Ovary (tissue), 9 donors: ENCODE measurements around the gene SLX4. TPM values are rescaled to one million over a fixed set of nuclear protein-coding genes. Genes with fewer than 3 reads are reported as not detected.

Source experiments
- DNase-seq, 5 donors: peaks; one replicate each; pipeline ENCODE4 v3.0.0-alpha.2; 2019 to 2020
- H3K27ac ChIP-seq, 2 donors: fragments of 200-600 bp; one replicate each; pipeline versions ENCODE4 v1.5.1 to v1.8.0; 2019 to 2022
- H3K27me3 ChIP-seq: fragments of 200-600 bp; one replicate; pipeline ENCODE4 v1.8.0; 2022
- H3K36me3 ChIP-seq: fragments of 200-600 bp; sonication (generic); one replicate; pipeline ENCODE4 v1.5.1; 2019
- H3K4me1 ChIP-seq: one replicate; pipeline ENCODE4 v1.8.1; 2013; ENCODE audit warnings: mild to moderate bottlenecking, moderate library complexity; ENCODE audit not compliant: insufficient read depth
- H3K4me3 ChIP-seq: fragments of 200-600 bp; sonication (generic); one replicate; pipeline ENCODE4 v1.5.1; 2017
- H3K9me3 ChIP-seq, 2 donors: fragments of 200-600 bp in 1 of 2; sonication (generic) in 1 of 2; one replicate each; pipeline versions ENCODE4 v1.5.1 to v1.8.1; 2013 to 2019; ENCODE audit warnings: mild to moderate bottlenecking in 1 of 2, moderate library complexity in 1 of 2
- EP300 ChIP-seq: sonication (generic); formaldehyde crosslinking; IDR thresholded peaks from one replicate; pipeline ENCODE4 v1.6.1; 2017; ENCODE audit warnings: antibody characterized with exemption
- POLR2A ChIP-seq: fragments of 450-650 bp; IDR thresholded peaks from one replicate; pipeline ENCODE4 v1.6.1; 2017; ENCODE audit warnings: antibody characterized with exemption, mild to moderate bottlenecking, moderate library complexity
- WGBS, 3 donors: extraction: QIAGEN DNeasy Blood & Tissue Kit in 1 of 3; methylation state at CpG; one replicate each; pipeline versions ENCODE4 v1.1.5 to v1.1.7; 2013 to 2017; 5-methylcytosine and 5-hydroxymethylcytosine counted together
- intact Hi-C, 4 donors: fragments of 100-400 bp; cut with DNase I; formaldehyde crosslinking; loops; one replicate each; pipeline versions ENCODE4 v1.11.0 to v1.15.1; 2022 to 2023
- polyA plus RNA-seq, 2 donors: library from polyadenylated mRNA; stranded (reverse); fragments of 200-250 nt in 1 of 2; fragments of 350-450 nt in 1 of 2; fragmentation: Illumina TruSeq in 1 of 2; extraction: RNeasy Lipid Tissue Mini Kit (QIAGEN cat#74804) in 1 of 2; gene quantifications; one replicate each; pipeline ENCODE4 v1.2.3, GENCODE V29; 2013 to 2014
- total RNA-seq, 7 donors: library from RNA; depleted of rRNA in 2 of 7; stranded (reverse); fragments of >200 nt in 2 of 7; fragmentation: NEBNext Ultra II Directional in 3 of 7; extraction: Animal tissue kit (Norgen Biotek cat#: 25700) in 3 of 7; gene quantifications; one replicate each; pipeline versions ENCODE4 v1.1.0 to v1.2.4, GENCODE V29; 2016 to 2023
- TF ChIP-seq, protein P1 (sequence below), 3 donors: fragments of 450-650 bp in 2 of 3; fragments of 200-600 bp in 1 of 3; IDR thresholded peaks; one replicate each; pipeline versions ENCODE4 v1.5.1 to v1.8.0; 2016 to 2022; ENCODE audit warnings: antibody characterized with exemption in 3 of 3, mild to moderate bottlenecking in 1 of 3
- donor health status: DM: no; HTN: no; CAD: no; lungs with moderate emphysema.
- donor health status: DM: no; HTN: no; CAD: no.
- donor health status: Bipolar disorder and iron deficiency.
- donor health status: DM: yes; HTN: yes; CAD: no.
- donor health status: DM: no; HTN: no; CAD: no.
- donor health status: DM: yes; HTN: yes; CAD: no.

The SLX4 gene
- total and polyA plus RNA-seq, 9 donors, result 1.7 to 4.9 (median 3.2) TPM

- no peak for DNase-seq
- Histone ChIP-seq H3K27ac (no peak overlapping the region), H3K4me3 (no peak overlapping the region), H3K36me3 (no peaks in the 10 kb centered on the region), H3K27me3 (no peaks in the 10 kb centered on the region), H3K4me1 (no peaks in the 10 kb centered on the region), H3K9me3 (no peaks in the 10 kb centered on the region)
- intact Hi-C loops, result no loop called here
- WGBS, 3 donors, result 93 to 96% (median 93%) methylated on average over 7 of the region's 7 CpGs
- TF ChIP-seq, protein P1, sequence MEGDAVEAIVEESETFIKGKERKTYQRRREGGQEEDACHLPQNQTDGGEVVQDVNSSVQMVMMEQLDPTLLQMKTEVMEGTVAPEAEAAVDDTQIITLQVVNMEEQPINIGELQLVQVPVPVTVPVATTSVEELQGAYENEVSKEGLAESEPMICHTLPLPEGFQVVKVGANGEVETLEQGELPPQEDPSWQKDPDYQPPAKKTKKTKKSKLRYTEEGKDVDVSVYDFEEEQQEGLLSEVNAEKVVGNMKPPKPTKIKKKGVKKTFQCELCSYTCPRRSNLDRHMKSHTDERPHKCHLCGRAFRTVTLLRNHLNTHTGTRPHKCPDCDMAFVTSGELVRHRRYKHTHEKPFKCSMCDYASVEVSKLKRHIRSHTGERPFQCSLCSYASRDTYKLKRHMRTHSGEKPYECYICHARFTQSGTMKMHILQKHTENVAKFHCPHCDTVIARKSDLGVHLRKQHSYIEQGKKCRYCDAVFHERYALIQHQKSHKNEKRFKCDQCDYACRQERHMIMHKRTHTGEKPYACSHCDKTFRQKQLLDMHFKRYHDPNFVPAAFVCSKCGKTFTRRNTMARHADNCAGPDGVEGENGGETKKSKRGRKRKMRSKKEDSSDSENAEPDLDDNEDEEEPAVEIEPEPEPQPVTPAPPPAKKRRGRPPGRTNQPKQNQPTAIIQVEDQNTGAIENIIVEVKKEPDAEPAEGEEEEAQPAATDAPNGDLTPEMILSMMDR (IDR thresholded peaks at IDR 0.05), result no peak
- TF ChIP-seq POLR2A (no peak), EP300 (no peak)
Observed at GRCh38 chr16:3579776-3580175, 31.6 kb downstream of the SLX4 start.

- intact Hi-C loops, result no loop called here
- no peaks in the 10 kb centered on the region for H3K36me3 ChIP-seq
- H3K27ac ChIP-seq, result no peak overlapping the region
- H3K27me3 ChIP-seq, result no peaks in the 10 kb centered on the region
- H3K4me3 ChIP-seq, result no peak overlapping the region
- WGBS, 3 donors, result 31 to 39% (median 36%) methylated on average over 13 to 20 of the region's 20 CpGs
- TF ChIP-seq EP300, result no peak
- TF ChIP-seq, protein P1 (IDR thresholded peaks at IDR 0.05), result no peak
- TF ChIP-seq POLR2A, result no peak
- no peaks in the 10 kb centered on the region for H3K9me3 ChIP-seq
- DNase-seq, result no peak
- no peaks in the 10 kb centered on the region for H3K4me1 ChIP-seq
Observed at GRCh38 chr16:3578610-3579551, 32.5 kb downstream of the SLX4 start.

DNA sequence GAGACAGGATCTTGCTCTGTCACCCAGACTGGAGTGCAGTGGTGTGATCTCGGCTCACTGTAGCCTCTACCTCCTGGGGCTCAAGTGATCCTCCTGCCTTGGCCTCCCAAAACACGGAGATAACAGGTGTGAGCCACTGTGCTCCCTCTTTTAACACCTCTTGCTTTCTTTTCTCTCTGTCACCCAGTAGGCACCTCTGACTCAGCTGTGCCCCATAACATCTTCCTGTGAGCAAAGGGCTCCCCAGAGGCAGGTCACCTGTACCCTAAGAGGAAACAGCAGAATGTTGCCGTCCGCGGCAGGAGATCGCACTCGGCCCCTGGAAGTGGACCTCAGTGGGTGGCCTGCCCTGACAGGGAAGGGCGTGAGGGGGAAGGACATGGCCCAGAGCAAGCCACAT lies 33.3 kb downstream of the SLX4 start:
- Histone ChIP-seq H3K27ac (no peak overlapping the region), H3K27me3 (no peaks in the 10 kb centered on the region), H3K4me3 (no peak overlapping the region), H3K4me1 (no peaks in the 10 kb centered on the region), H3K9me3 (no peaks in the 10 kb centered on the region), H3K36me3 (no peaks in the 10 kb centered on the region)
- intact Hi-C loops, result no loop called here
- DNase-seq, result no peak
- 75 to 81% (median 79%) methylated on average over 8 of the region's 8 CpGs for WGBS, 3 donors
- no peak for TF ChIP-seq POLR2A
- TF ChIP-seq, protein P1 (IDR thresholded peaks at IDR 0.05), result no peak
- no peak for TF ChIP-seq EP300

DNA sequence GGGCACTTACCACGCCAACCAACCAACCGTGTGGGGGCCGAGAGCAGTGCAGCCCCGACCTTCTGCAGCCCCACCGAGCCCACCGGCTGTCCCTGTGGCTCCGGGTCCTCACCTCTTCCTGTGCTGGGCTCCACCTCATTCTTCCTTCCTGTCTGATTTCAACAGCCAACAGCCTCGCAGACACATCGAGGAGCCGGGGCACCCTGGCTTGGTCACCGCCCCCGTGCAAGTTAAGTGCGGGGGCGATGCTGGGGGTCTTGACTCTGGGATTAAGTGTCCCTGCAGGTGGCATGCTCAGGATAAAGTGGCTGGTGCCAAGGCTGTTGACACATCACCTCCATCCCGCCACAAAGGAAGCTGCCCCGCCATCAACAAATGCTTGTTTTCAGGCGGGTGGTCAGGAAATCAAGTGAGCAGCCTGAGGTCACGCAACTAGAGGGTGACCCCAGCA lies 34.1 kb downstream of the SLX4 start, which contains the start of gene NLRC3:
TSS of gene NLRC3 (minus strand) at position 102 of the 451 bp plus-strand sequence. CDS start 12,367 bp downstream, outside the sequence.
- no peaks in the 10 kb centered on the region for H3K36me3 ChIP-seq
- no peaks in the 10 kb centered on the region for H3K27me3 ChIP-seq
- no peak for TF ChIP-seq EP300
- no peak for TF ChIP-seq POLR2A
- TF ChIP-seq, protein P1 (IDR thresholded peaks at IDR 0.05), result no peak
- no peaks in the 10 kb centered on the region for H3K9me3 ChIP-seq
- H3K4me1 ChIP-seq, result no peaks in the 10 kb centered on the region
- DNase-seq, result no peak
- H3K27ac ChIP-seq, result no peak within 1 kb of the TSS
- WGBS, 3 donors, result 38 to 62% (median 42%) methylated on average over 18 of the region's 18 CpGs
- intact Hi-C loops, result no loop called here
- H3K4me3 ChIP-seq, result no peak within 1 kb of the TSS
